Measurements from ENCODE around the gene ITPRID1. TPM values are rescaled to one million over a fixed set of nuclear protein-coding genes. Genes with fewer than 3 reads are reported as not detected.

ITPRID1 gene
- total RNA-seq, 1 donor from 2014 or later: not detected

- no peaks in the 10 kb centered on the region for H3K27me3 Mint-ChIP-seq (ENCODE audit: low read depth)
- no peak for DNase-seq (ENCODE audit: low spot score in 2 of 2, unreplicated experiment in 2 of 2)
- no peak for TF ChIP-seq CTCF (IDR thresholded peaks at IDR 0.05; ENCODE audit: unreplicated experiment)
- H3K27ac Mint-ChIP-seq: no peak overlapping the region
- no peak overlapping the region for H3K4me3 Mint-ChIP-seq
- peaks cover 8% of the 10 kb centered on the region for H3K9me3 Mint-ChIP-seq
- no peaks in the 10 kb centered on the region for H3K4me1 Mint-ChIP-seq
- H3K36me3 Mint-ChIP-seq: no peaks in the 10 kb centered on the region
These were observed 70.1 kb downstream of the ITPRID1 start for GRCh38 chr7:31583942-31584341.

GRCh38 chr7:31595390-31595789, 81.5 kb downstream of the ITPRID1 start:
- no peak for TF ChIP-seq CTCF (IDR thresholded peaks at IDR 0.05; ENCODE audit: unreplicated experiment)
- no peak for DNase-seq (ENCODE audit: low spot score in 2 of 2, unreplicated experiment in 2 of 2)
- Mint-ChIP-seq H3K27ac (no peak overlapping the region), H3K36me3 (no peaks in the 10 kb centered on the region), H3K4me3 (no peak overlapping the region), H3K27me3 (ENCODE audit: low read depth) (no peaks in the 10 kb centered on the region), H3K4me1 (no peaks in the 10 kb centered on the region), H3K9me3 (peaks cover 13% of the 10 kb centered on the region)

GRCh38 chr7:31602041-31602625, 88.2 kb downstream of the ITPRID1 start:
- H3K4me3 Mint-ChIP-seq: no peak overlapping the region
- H3K27ac Mint-ChIP-seq: no peak overlapping the region
- H3K4me1 Mint-ChIP-seq: no peaks in the 10 kb centered on the region
- H3K36me3 Mint-ChIP-seq: no peaks in the 10 kb centered on the region
- no peak for DNase-seq (ENCODE audit: low spot score in 2 of 2, unreplicated experiment in 2 of 2)
- peaks cover 4% of the 10 kb centered on the region for H3K9me3 Mint-ChIP-seq
- peaks cover 33% of the 10 kb centered on the region for H3K27me3 Mint-ChIP-seq (ENCODE audit: low read depth)
- no peak for TF ChIP-seq CTCF (IDR thresholded peaks at IDR 0.05; ENCODE audit: unreplicated experiment)

GRCh38 chr7:31603046-31603445, 89.2 kb downstream of the ITPRID1 start:
- Mint-ChIP-seq H3K36me3 (no peaks in the 10 kb centered on the region), H3K4me1 (no peaks in the 10 kb centered on the region), H3K4me3 (no peak overlapping the region), H3K27me3 (ENCODE audit: low read depth) (peaks cover 38% of the 10 kb centered on the region), H3K27ac (no peak overlapping the region), H3K9me3 (peaks cover 1% of the 10 kb centered on the region)
- no peak for TF ChIP-seq CTCF (IDR thresholded peaks at IDR 0.05; ENCODE audit: unreplicated experiment)
- no peak for DNase-seq (ENCODE audit: low spot score in 2 of 2, unreplicated experiment in 2 of 2)

GRCh38 chr7:31613604-31614003, 99.7 kb downstream of the ITPRID1 start:
- TF ChIP-seq CTCF (IDR thresholded peaks at IDR 0.05; ENCODE audit: unreplicated experiment): no peak
- Mint-ChIP-seq H3K9me3 (no peaks in the 10 kb centered on the region), H3K4me3 (no peak overlapping the region), H3K27me3 (ENCODE audit: low read depth) (peaks cover 7% of the 10 kb centered on the region), H3K4me1 (no peaks in the 10 kb centered on the region), H3K36me3 (no peaks in the 10 kb centered on the region), H3K27ac (no peak overlapping the region)
- DNase-seq (ENCODE audit: low spot score in 2 of 2, unreplicated experiment in 2 of 2): no peak

GRCh38 chr7:31633467-31633866, 119.6 kb downstream of the ITPRID1 start:
- no peak for DNase-seq (ENCODE audit: low spot score in 2 of 2, unreplicated experiment in 2 of 2)
- H3K27me3 Mint-ChIP-seq (ENCODE audit: low read depth): peaks cover 20% of the 10 kb centered on the region
- no peaks in the 10 kb centered on the region for H3K4me1 Mint-ChIP-seq
- no peak for TF ChIP-seq CTCF (IDR thresholded peaks at IDR 0.05; ENCODE audit: unreplicated experiment)
- H3K27ac Mint-ChIP-seq: no peak overlapping the region
- H3K9me3 Mint-ChIP-seq: no peaks in the 10 kb centered on the region
- no peak overlapping the region for H3K4me3 Mint-ChIP-seq
- no peaks in the 10 kb centered on the region for H3K36me3 Mint-ChIP-seq

Measured in mesothelial cell of epicardium (in vitro differentiated cells).